SKM-1 treated with dmso at 0.1 percent for 144 hours (cell line): ENCODE data around the gene WIPF2.

Experiments used
- DNase-seq: peaks from one replicate; lab custom pipeline; 2025; ENCODE audit not compliant: unreplicated experiment; lab: John Stamatoyannopoulos, UW

Gene WIPF2

DNA sequence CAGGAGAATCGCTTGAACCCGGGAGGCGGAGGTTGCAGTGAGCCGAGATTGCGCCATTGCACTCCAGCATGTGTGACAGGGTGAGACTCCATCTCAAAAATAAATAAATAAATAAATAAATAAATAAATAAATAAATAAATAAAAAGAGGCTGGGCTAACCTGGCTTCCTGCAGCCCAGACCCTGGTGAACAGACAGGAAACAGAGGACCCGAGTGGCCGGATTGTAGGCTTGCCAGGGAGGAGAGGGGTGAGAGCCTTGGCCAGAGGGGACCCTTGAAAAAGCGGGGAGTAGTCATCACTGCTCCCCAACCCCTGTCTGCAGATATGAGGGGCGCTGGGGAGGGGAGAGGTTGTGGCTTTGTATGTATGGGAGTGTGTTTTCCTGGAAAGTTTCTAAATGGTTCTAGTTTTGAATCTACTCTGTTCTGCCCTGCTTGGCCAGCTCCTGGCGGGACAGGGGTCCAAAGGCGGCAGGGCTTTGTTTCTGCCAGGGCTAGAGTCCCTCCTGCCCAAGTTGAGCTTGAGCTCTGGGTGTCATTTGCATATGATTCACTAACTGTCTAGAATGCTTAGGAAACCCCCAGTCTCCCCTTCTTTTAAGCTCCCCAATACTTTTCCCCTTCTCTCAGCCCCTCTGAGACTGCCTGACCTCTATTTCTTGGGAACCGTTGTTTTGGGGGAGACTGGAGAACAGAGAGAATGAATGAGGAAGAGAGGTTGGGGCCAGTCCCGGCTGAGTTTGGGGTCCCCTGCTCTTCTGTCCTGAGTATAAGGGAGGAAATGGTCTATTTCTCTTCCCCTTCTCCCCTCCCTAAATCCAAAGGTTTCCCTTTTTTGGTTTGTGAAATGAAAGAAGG lies 106.3 kb downstream of the WIPF2 start:
- DNase-seq, result no peak

DNA sequence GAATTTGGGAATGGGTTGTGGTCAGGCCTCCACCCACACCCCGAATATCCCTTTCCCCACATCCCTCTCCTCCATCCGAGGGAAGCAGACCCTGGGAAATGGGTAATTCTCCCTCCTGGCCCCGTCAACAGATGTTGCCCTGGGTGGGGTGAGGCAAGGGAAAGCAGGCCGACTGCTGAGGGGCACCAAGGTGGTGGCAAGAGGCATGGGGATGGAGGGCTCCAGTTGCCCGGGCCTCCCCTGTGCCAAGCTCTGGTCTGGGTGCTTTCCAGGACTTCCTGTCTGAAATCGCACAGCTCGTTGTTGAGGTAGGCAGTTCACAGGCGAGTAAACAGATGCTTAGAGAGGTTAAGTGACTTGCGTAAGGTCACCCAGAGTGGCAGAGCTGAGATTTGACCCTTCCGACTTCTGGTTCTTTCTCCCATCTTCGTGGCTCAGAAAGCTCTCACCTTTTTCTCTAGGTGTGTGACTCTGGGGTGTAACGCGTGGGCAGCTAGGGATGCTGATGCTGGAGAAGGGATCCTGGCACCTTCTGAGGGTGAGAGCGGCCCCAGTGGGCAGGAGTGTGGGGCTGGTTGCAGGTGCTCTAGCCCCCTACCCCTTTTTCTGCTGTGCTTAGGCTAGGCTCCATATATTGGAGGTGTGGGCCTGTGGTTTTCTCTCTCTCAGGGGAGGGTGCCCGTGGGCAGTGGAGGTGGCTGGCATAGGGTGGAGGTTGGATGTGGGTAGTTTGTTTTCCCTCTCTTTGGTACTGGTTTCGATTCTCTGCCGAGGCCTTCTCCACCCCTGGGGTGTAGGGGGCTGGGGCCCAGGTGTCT lies 107.1 kb downstream of the WIPF2 start:
- no peak for DNase-seq

GRCh38 chr17:40326832-40327199 lies 107.7 kb downstream of the WIPF2 start:
- DNase-seq, result no peak

GRCh38 chr17:40327244-40327729 lies 108.2 kb downstream of the WIPF2 start:
- DNase-seq, result no peak

- no peak for DNase-seq
Measured at GRCh38 chr17:40327735-40328385, 108.8 kb downstream of the WIPF2 start.

DNA sequence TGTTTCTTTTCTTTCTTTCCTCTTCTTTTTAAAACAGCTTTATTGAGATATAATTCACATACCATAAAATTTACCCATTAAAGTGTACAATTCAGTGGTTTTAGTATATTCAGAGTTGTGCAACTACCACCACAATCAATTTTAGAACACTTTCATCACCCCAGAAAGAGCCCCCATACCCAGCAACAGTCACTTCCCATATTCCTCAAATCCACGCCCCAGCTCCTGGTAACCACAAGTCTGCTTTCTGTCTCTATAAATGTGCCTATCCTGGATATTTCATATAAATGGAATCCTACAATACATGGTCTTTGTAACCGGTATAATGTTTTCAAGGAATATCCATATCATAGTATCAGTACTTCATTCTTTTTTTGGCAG lies 109.3 kb downstream of the WIPF2 start:
- no peak for DNase-seq

DNA sequence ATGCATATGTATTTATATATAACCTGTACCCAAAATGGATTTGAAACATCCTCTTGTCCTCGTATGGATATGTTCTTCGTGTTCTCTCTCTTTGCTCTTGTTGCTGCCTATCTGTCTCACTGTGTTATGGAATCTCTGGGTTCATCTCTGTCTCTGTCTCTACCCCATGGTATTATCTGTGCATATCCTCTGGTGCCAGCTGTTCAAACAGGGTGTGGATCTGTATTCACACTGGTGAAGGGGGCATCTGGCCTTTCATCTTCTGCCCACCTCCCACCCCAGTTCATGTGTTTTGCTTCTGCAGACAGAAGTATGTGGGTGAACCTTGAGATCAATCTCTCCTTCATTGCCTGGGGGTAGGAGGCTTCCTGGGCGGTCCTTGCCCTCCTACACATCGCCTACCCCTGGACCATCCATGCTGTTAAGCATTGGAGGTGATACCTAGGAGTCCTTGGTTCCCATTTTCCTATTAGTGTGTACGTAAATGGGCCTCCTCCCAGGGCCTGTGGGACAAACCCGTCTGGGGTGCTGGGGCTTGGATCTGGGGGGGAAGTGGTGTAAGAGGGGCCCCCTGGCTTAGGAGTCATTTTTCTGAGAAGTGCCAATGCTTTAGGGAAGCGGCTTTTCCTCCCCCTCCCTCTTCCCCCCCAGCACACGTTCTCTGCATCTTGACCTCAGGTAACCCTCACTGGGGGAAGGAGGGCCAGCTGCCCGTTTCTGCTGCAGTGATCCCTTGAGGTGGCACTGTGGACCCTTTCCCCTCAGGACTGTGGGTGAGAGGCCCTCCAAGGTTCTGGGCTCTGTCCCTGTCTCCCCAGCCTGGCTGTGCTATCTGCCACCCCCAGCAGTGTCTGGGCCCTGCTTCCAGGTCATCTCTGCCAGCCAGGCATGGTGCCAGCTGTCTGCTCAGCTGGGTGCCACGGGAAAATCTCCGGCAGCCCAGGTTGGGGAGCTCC lies 111.0 kb downstream of the WIPF2 start:
- DNase-seq, result peak; percentile 81

- DNase-seq, result no peak
Measured at GRCh38 chr17:40330850-40331470, 111.9 kb downstream of the WIPF2 start.

DNA sequence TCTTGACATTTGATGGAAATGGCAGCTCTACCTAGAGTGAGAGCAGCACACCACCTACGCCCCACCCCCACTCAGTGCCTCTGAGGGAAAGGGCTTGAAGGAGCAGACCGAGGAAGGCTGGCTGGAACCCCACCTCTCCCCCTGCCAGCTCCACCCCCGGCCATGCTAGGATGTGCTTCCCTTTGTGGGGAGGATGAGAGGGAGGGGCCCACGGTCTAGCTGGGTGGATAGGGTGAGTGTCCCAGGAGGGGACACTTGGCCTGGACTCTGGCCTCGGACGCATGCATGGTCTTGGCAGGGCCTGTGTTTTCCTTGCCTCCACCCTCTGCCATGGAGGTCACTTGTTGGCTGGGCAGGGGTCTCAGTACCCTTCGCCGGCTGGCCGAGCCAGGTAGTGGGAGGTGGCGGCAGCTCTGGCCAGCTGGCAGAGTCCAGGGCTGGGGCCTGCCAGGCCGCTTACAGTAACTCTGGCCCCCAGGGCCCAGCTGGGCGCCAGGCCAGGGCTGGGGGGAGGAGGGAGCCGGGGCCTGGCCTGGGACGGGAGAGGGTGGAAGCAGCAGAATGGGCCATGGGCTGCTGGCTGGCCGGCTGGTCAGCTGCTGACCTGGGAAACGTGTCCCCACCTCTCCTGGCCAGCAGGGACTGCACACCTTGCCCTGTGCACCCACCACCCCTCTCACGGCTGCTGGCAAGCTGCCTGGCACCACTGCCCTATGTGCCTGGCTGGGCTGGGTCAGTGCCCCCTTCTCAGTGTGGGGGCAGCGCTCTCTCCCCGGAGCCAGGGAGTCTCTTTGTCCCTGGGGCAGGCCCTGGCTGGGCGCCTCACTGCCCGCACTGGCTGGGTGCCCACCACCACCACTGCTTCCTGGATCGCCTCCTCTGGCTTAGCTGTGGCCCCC lies 112.9 kb downstream of the WIPF2 start:
- no peak for DNase-seq
